GM19328 (cell line): ENCODE data around the gene MAML2.

Experiments used
- ATAC-seq: cut with Tn5 transposase; IDR thresholded peaks from one replicate; pipeline ENCODE4 v1.9.1; 2021; ENCODE audit warnings: mild to moderate bottlenecking, moderate library complexity; ENCODE audit not compliant: unreplicated experiment

The MAML2 gene

DNA sequence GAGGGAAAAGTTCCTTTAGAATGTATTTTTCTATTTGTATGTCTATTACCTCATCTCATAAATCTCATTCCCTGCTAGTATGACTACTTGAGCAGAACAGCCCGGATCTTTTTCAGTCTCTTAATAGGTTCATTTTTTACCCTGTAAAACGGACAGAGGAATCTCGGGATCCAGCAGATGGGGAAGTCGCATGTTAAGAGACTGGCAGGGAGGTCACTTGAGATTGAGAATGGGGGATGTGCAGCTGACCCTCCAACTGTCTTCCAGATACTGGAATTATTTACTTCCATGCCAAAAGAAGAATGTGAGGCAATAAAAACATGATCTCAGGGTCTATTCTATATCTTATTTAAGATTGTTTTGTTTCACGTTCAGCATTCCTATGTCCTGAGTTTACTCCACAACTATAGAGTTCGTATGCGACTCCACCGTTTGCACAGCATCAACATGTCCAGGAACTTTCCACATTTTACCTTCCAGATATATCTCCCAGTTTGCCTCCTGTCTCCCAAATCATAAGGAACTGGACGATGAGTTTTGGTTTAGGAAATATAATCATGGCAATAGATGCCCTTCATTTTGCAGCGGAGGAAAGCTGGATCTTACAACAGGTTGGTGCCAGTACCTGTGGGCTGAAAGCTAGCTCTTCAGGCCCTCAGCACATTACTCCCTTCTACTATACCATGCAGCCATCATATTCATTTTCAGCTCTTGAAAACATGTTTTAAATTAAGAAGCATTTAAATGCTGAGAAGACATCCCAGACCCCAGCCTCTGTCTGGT is 181.5 kb downstream of the MAML2 start:
- ATAC-seq: no peak

DNA sequence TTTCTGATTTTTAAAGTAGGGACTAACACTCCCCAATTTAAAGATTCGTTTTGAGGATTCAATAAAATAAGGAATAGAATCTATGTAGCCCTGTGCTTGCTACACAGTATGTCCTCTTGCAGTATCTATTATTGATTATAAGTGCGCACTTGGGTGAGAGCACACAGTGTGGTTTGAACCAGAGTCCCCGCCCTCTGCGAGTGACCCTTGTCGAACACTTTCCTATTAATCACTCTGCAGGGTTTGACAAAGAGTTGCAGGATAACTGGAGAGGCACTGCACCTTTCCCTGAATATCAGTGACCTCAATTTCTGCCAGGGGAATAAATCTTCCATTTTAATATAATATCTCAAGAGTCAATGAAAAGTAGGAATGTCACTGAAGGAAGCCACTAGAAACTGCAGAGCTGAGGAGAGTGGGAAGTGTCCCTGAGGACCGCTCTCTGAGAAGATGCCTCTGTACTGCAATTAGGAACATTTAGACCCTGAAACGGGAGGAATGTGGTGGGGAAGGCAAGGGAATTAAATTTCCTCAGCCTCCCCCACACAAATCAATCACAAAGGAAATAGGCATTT is 182.2 kb downstream of the MAML2 start:
- no peak for ATAC-seq

DNA sequence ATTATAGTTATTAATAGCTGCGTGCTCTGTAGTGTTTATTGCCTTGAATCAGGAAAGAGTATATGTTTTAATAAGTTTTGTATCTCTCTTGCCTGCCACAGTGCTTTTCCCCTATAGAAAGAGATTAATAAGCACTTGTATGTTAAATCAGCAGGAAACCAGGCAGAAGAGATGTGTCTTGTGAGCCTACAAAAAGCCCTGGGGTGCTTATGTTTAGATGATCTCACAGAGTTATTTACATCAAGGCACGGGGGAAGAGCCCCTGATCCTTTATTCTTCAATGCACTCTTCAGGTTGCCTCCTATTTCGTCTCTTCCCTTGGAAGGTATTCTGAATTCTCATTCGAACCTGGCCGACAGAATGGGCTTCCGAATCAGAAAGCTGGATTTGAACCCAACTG is 183.0 kb downstream of the MAML2 start:
- no peak for ATAC-seq

DNA sequence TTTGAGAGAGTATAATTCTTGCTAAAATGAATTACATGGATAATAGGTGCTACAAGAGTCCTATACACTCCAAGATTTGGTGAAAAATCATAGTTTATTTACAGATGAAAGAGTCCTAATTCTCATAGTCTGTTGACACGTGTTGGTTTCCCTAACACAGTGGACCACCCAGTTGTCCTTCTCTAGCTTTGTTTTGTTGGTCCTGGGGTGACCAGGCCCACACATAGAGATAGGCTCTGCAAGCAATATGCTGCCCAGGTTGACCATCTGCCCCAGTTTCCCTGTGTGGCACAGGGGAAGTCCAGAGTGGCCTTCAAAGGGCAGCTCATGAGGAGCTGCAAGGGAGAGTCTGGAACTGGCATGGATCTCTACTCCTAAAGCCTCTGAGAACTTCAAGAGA is 184.9 kb downstream of the MAML2 start:
- ATAC-seq: no peak

DNA sequence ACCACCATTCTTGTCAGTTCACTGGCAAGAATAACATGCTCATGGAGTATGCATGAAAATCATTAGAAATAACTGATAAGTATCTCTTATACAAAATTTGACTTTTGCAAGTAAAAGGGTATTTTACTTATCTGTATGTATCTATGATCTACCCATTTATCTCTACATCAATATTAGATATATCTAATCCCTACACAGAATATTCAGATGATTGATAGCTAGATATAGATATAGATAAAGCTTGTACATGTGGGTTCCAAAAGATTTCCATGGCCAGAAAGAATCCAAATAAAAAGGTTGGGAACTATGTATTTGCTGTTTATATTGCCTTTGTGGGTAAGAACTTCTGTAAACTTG is 185.5 kb downstream of the MAML2 start:
- ATAC-seq: no peak

DNA sequence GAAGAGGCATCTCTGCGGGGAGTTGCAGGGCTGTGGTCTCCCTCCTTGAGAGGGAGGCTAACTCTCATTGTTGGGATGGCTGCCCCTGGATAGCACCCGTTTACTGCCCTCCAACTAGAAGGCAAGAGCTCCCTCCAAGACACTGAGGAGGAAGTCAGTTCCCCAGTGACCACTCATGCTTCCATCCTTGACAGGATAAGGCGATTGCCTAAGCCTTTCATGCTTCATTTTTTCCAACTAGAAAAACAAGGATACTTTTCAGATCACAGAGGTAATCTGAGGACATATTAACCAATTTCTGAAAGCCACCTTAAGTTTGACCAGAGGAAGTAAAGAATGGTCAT is 186.6 kb downstream of the MAML2 start:
- ATAC-seq: no peak

DNA sequence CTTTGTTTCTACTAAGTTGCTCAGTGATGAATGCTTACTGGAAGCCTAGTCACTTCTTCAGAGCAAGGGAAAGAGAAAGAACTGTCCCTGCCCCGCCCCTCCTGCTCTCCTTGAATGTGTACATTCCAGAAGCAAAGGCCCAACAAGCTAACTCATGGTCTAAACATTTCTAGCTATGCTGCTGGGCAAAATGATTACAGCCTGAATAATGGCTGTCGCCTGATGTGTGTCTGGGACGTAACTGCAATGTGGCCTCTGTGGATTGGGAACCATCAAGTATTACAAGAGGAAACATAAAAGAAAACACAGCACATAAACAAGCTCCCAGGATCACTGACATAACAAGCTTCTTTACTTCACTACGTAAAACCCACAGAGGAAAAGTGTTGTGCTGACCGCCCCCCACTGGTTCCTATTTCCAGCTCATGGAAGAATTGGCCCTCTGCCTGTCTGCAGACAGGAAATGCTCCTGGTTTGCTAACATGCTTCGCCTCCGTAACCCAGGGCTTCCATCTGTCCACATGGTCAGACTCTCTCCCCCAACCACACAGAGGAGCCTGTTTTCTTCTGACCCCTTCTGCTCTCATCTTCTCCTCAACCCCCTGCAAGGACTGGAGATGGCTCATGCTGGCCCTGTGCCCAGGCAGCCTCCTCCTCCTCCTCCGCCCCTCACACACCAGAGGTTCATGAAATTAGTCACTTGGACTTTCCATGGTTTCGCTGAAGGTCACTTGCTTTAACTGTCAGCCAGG is 187.2 kb downstream of the MAML2 start:
- ATAC-seq: peak; percentile 65

DNA sequence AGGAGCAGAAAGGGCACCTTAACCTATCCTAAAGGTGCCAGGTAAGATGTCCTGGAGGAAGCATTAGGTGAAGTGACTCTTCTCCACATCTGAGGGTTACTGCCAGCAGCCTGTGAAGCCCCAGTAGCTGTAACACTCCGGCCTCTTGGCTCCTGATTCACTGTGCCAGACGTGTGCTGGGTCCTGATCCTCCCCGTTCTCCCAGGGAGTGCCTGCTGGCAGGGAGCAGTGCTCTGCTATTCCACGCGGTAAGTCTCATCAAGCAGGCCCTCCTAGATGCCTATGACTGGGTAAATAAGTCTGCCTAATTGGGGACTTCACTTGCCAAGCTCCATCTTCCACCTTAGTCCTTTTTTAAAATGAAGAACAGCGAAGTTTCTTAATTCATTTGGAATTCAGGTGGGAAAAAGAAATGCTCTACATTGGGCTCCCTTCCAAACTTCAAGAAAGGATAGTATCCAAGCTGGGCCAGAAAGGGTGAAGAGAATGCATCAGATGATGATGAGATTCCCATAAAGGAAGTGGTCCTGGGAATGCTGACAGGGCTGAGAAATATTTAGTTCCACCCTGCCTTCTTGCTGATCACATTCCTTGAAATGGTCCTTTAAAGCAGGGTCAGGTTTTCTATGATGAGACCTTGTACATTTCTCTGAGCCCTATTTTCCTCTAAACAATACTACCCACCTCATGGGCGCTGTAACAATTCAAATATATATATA is 188.0 kb downstream of the MAML2 start:
- ATAC-seq: no peak

DNA sequence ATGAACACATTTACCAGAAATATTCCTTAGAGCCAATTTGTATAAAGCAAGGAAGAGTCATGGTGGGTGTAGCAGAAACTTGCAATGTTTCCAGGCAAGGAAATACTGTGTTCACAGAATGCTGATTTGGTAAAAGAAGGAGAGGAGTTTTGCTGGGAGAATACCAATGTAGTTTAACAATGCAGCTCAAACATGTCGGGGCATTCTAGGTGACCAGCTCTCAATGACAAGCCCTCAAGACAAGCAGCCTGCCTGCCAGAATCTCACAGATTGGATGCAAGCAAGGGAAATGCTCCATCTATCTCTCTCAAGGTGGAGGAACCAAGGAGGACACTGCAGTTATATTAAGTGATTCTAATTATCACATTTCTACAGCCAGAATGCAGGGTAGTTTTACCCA is 190.4 kb downstream of the MAML2 start:
- ATAC-seq: no peak

DNA sequence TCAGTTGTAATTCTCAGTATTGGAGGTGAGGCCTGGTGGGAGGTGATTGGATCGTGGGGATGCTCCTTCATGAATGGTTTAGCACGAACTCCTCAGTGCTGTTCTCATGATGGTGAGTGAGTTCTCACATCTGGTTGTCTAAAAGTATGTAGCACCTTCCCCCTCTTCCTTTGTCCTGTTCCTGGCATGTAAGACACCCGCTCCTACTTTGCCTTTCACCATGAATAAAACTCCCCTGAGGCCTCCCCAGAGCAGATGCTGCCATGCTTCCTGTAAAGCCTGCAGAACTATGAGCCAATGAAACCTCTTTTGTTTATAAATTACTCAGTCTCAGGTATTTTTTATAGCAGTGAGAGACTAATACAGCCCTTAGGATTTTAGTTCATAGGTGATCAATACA is 191.5 kb downstream of the MAML2 start:
- ATAC-seq: no peak

DNA sequence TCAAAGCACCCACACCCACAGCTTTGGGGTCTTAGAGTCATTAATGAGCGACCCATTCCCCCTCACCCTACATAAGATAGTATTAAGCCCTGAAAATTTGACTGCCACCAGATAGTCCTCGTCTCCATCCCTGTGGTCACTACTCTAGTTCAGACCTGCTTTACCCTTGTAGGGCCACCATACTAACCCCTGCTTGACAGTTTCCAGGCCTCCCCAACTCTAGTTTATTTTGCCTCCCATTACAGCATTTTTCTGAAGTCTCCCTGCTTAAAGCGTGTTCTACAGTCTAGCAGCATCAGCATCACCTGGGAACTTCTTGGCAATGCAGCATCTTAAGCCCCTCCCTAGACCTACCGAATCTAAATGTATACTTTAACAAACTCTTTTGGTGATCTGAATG is 192.4 kb downstream of the MAML2 start:
- ATAC-seq: no peak

DNA sequence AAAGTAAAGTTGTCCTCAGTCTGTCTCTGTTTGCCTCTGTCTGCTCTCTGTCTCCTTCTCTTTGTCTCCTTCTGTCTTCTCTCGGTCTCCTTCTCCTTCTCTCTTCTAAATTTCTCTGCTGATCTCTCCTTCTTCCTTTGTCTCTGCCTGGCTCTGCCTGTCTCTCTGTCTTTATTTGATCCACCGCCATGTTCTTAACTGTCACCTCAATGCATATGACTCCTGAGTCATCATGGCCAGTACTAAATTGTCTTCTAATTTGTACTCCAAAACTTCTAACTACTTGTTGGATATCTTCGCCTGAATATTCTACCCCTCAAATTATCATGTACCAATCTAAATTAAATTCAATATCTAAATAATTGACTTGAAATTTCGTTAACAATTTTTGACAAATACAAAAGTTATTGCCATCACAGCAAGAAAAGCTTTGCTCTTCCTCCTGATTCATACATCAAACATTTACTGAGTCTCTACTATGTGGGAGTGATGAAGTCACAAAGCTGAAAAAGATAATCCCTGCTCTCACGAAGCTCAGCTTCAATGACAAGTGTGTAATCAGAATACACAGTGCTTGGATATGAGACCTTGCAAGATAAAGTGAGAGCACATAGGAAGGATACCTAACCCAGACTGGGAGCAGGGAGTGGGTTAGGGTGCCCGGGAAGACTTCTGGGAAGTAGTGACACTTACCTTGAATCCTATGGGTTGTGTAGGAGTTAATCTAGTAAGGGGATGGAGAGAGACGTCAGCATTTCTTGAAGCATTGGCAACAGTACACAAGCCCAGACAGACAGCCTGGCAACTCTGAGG is 193.0 kb downstream of the MAML2 start:
- ATAC-seq: no peak

DNA sequence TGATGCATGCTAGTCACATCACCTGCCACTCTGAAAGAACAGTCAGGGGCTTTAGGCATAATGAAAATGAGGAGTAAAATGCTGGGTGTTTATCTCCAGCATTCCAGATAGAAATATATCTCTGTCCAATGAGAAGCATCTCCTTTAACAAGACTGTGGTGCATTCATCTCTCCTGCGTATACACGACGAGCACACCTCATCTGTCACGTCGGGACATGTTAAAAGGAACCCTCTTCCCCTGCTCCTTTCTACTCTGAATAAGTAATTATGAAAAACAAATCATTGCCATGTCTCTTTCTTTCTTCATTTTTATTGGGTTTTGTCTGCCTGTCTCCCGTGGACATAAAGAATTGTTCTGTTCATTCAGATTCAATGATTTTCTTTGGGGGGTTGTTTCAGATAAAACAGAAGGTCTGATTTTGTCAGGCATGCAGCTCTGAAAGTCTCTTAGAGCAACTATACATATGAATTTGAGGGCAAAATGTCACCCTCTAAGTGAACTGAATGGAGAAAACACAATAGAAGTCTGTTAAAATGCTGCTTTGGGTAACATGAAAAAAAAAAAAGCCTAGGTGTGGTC is 195.0 kb downstream of the MAML2 start:
- ATAC-seq: no peak

DNA sequence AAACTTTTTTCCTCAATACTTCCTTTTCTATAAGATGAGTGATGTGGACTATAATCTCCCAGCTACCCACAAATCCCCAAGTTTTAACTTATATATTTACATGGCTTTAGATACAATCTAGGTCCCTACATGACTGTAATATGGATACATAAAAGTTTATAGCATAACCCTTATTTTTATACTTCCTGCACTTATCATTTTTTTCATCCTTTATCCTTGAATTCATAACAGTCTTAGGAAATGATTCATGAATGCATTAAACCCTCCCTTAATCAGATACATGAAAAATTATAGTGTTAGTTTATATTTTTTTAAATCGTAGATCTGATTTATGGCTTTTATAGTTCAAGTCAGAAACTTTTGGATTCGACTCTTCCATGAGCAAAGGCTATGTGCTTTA is 195.8 kb downstream of the MAML2 start:
- no peak for ATAC-seq

DNA sequence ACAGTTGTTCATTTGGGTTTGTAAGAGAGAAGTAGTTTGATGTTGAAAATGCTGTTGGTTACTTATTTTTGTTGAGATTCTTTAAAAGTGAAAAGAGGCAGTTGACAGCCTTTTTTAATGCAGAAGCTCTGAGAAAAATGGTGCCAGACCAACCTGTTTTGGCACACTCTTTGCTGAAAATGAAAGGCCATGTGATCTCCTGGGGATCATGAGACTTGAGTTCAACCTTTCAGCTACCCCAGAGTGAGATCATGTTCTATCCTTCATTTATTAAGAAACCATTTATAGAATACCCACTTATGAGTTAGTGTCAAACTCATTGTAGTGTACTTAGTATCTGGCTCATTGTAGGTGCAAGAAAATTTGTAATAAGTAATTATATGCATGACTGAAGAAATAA is 196.2 kb downstream of the MAML2 start:
- no peak for ATAC-seq

DNA sequence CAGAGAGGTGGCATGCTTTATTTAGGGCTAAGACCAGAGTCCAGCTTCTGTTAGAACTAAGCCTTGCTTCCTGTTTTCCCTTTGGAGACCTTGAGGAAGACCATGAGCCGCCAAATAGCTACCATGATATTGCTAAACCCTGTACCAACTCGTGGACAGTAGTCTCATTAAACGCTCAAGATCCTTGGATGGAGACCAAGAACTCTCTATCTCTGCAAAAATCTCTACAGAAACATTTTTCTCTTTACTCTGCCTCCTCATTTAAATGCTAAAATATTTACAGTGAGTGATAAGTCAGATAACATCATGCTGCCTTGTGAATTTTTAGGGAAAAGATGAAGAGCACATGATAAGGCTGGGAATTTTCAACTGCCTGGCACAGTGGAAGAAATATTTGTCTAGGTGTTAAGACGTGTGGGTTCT is 197.8 kb downstream of the MAML2 start:
- ATAC-seq: no peak

DNA sequence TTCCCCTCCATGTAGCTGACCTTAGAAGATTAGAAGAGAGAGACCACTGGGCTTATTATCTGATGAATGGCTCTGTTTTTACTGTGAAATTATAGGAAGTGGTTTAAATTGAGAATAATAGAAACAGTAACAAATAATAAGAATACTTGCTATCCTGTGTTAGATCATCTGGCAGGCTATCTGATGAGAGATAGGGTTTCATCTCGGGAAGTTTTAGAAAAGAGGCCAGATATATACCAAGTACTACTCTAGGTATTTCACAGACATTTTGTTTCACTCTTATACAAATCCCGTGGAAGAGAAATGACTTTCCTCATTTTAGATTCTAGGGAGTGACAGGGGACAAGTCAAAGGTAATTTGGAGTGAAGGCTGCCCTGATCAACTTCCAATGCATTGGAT is 198.4 kb downstream of the MAML2 start:
- ATAC-seq: no peak

DNA sequence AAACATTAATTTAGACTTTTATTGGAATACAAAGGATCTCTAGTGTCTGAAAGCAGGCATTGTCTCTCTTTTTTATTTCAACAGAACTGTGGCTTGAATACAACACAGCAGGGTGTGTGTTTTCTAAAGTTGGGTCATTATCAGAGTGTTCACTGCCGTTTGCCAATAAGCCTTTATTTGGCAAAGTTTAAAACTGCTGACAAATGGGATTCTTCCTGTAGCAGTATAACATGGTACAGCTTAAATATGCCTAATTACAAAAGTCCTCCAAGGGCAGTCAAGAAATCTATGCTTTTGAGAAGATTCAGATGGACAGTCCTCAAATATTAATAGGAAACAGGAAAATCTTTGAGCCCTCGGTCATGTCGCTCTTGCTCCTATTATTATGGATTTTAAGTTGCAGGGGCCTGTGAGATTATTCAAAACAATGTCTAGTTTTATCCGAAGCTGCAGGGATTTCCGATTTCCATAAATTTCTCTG is 199.9 kb downstream of the MAML2 start:
- no peak for ATAC-seq

DNA sequence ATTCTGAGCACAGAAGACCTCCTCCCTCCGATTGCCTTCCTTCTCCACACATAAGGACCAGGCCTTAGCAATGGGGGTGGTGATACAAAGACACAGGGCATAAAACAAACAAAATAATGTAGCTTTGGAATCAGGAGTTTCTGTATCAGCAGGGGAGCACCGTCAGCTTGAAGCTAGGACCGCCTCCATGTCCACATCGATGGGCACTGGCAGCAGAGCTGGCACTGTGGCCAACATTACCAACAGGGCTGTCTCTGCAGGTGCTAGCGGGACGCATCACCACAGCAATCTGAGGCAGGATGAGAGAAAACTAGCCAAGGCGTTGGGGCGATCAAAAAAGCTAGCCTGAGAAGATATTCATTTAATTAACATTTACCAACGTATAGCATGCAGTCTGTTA is 201.4 kb downstream of the MAML2 start:
- no peak for ATAC-seq

DNA sequence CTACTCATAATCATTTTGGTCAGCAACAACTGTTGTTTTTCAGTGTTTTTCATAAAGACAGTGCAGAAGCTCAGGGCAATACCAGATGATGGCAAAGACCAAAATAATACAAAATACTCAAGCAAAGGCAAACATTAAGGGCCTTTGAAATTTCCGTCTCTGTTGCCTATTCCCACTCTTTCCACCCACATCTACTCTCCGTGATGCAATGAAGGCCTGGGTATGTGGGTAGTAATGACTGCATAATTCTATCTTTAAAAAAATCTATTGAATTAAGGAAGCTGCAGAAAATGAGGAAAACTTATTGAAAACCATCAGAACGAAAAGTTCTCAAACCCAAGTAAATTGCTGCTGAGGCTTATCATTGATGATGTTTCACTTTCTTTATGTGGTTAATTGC is 203.3 kb downstream of the MAML2 start:
- no peak for ATAC-seq
